GM12873 (cell line): ENCODE data around the gene EXOC4.

Experiments
- CTCF ChIP-seq: IDR thresholded peaks from 2 replicates; pipeline ENCODE4 v1.5.1; 2012; ENCODE audit warnings: low read depth, mild to moderate bottlenecking, moderate library complexity, low read length, control low read depth; ENCODE audit not compliant: insufficient read depth; ENCODE audit errors: missing control alignments

The EXOC4 gene

DNA sequence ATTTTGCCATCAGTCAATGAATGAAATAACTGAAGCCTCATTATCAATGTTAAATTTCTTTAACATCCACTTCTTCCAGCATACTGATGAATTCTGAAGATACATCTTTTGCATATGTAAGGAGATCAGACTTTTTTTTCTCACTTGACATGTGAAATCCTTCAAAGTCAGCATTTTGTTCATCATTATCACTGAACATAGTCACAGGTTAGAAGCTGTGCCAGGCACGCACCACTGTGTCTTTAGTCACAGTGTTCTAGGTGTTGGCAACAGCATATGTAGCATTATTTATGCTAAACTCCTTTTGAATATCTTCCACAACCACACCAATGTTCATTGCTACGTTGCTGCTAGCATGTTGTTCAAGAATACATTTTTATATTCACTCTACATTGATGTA, 450.1 kb downstream of the EXOC4 start:
- no peak for TF ChIP-seq CTCF

DNA sequence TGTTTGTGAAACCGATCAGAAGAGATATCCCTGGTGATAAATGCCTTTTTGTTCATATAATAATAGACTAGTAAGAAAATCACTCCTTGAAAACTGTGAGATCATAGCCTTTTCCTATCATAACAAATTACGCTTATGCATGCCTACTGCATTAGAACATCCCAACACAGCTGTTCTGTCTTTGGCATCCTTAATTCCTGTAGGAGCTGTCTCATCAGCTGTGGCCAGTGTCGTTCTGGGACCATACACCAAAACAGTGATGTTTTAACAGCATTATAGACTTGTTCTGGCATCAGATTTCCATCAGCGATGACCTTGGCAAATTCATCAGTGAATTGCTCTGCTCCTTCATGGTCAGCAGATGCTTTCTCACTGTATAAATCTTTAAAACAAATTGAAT, 450.7 kb downstream of the EXOC4 start:
- TF ChIP-seq CTCF: no peak

DNA sequence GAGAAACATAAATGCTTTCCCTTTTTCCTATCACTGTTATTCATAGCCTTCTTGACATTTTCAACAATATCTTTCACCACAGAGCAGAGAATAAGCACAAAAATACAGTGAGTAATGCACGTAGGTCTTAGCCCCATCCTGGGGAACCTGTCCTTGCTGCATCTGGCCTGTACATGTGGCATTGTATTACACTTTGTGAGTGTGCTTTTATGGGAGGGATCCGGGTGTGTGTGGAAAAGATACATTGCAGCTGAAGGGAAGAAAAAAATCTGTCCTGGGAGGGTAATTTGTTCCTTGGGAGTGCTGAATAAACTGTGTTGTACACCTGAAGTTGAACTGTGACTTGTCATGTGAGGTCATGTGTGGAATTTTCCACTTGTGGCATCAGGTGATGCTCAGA, 451.6 kb downstream of the EXOC4 start:
- no peak for TF ChIP-seq CTCF

- TF ChIP-seq CTCF: no peak
These were observed 452.7 kb downstream of the EXOC4 start for GRCh38 chr7:133705596-133705995.

DNA sequence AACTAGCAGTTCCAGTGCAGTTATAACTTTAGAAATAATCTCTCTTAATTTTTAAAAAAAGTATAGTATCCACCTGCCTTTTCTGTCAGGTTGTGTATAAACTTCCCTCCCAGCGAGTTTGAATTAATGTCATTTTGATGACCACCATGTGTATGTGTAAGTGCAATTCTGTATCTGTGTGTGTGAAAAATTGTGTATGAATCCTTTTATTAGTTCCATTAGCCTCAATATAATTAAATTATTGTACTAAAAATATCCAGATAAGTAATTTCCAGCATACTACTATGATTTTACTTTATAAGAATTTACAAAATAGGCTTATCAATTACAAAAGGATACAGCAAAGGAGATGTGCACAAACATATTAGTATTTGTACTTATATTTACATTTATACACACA, 453.1 kb downstream of the EXOC4 start:
- no peak for TF ChIP-seq CTCF

- no peak for TF ChIP-seq CTCF
These were observed 456.4 kb downstream of the EXOC4 start for GRCh38 chr7:133709036-133709880.

DNA sequence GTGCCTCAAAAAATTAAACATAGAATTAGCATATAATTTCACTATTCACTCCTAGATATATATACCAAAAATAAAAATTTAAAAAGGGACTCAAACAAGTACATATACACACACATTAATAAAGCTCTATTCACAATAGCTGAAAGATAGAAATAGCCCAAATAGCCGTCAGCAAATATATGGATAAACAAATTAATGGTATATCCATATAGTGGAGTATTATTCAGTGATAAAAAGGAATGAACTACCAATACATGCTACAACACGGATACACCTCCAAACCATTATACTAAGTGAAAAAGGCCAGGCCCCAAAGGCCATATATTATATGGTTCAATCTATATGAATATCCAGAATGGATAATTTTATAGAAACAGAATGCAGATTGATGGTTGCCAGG, 459.7 kb downstream of the EXOC4 start:
- no peak for TF ChIP-seq CTCF
